B cell (primary cell): ENCODE results near the gene LGR5. TPM values are rescaled to one million over a fixed set of nuclear protein-coding genes. Genes with fewer than 3 reads are reported as not detected.
"Not testable (repeated sequence)": the region's sequence is repeated elsewhere in the genome, so short reads cannot be mapped to it uniquely, and the experiment has no call there.

ENCODE experiments used
- ATAC-seq: fragments of 200-7000 bp; cut with Tn5 transposase; one replicate; pipeline ENCODE4 v1.10.0; 2021; ENCODE audit warnings: low read depth, mild to moderate bottlenecking, moderate number of reproducible peaks, moderate library complexity
- CTCF ChIA-PET: fragments of 350-600 bp; sonication (Branson Sonifier 250); formaldehyde crosslinking; loops from one replicate; lab custom pipeline; 2021; ENCODE audit warnings: antibody characterized with exemption, inconsistent platforms; lab: Charles Lee
- POLR2A ChIA-PET: fragments of 350-600 bp; sonication (Branson Sonifier 250); formaldehyde crosslinking; loops from one replicate; lab custom pipeline; 2021; ENCODE audit warnings: antibody characterized with exemption; lab: Charles Lee
- DNase-seq: peaks from one replicate; pipeline ENCODE4 v3.0.0; 2013
- H2AFZ ChIP-seq: 2 replicates; pipeline ENCODE4 v1.6.1; 2012; ENCODE audit warnings: mild to moderate bottlenecking, low read depth, low read length; ENCODE audit not compliant: insufficient read depth, poor library complexity, severe bottlenecking
- H3K27ac ChIP-seq, 2 donors: 1 replicate in 1 of 2; 2 replicates in 1 of 2; pipeline ENCODE4 v1.5.1; 2012 to 2013; ENCODE audit warnings: low read length in 2 of 2, mild to moderate bottlenecking in 2 of 2, moderate library complexity in 1 of 2
- H3K27me3 ChIP-seq, 4 experiments: fragments of 200-600 bp in 1 of 4; sonication (generic) in 1 of 4; replicated peaks in 1 of 4; 1 replicate in 2 of 4; 2 replicates in 2 of 4; pipeline versions ENCODE4 v1.6.1 to v1.7.0; 2013 to 2016; ENCODE audit warnings: low read length in 3 of 4, mild to moderate bottlenecking in 2 of 4, mixed read lengths in 1 of 4, moderate library complexity in 1 of 4; ENCODE audit not compliant: insufficient read depth in 4 of 4, control insufficient read depth in 3 of 4; ENCODE audit errors: control extremely low read depth in 1 of 4
- H3K36me3 ChIP-seq, 2 experiments: replicated peaks in 1 of 2; 1 replicate in 1 of 2; 2 replicates in 1 of 2; pipeline versions ENCODE4 v1.6.1 to v1.7.1; 2013; ENCODE audit warnings: low read length in 1 of 2; ENCODE audit not compliant: insufficient read depth in 2 of 2, control insufficient read depth in 1 of 2; ENCODE audit errors: control extremely low read depth in 1 of 2, extremely low read depth in 1 of 2
- H3K4me1 ChIP-seq, 2 donors: fragments of 200-600 bp in 1 of 2; sonication (generic) in 1 of 2; 1 replicate in 1 of 2; 2 replicates in 1 of 2; pipeline versions ENCODE4 v1.5.1 to v1.6.1; 2013 to 2017; ENCODE audit warnings: low read length in 2 of 2; ENCODE audit not compliant: control insufficient read depth in 2 of 2, insufficient read depth in 2 of 2
- H3K4me2 ChIP-seq: replicated peaks from 2 replicates; pipeline ENCODE3; 2012; ENCODE audit warnings: mild to moderate bottlenecking, low read depth, low read length; ENCODE audit not compliant: poor library complexity, severe bottlenecking
- H3K4me3 ChIP-seq, 5 experiments: fragments of 200-600 bp in 1 of 5; sonication (generic) in 1 of 5; 1 replicate in 3 of 5; 2 replicates in 2 of 5; pipeline versions ENCODE4 v1.5.1 to v1.7.0; 2011 to 2016; ENCODE audit warnings: low read length in 4 of 5, mild to moderate bottlenecking in 4 of 5, low read depth in 2 of 5, control low read depth in 1 of 5, moderate library complexity in 1 of 5; ENCODE audit not compliant: insufficient read depth in 1 of 5; ENCODE audit errors: control extremely low read depth in 1 of 5, extremely low read depth in 1 of 5
- H3K79me2 ChIP-seq: fragments of 200-600 bp; sonication (generic); one replicate; pipeline ENCODE4 v1.6.0; 2016; ENCODE audit warnings: low read length; ENCODE audit not compliant: control insufficient read depth, insufficient read depth
- H3K9ac ChIP-seq: fragments of 200-600 bp; sonication (generic); 2 replicates; pipeline ENCODE4 v1.6.1; 2017; ENCODE audit warnings: mild to moderate bottlenecking, low read length, moderate library complexity
- H3K9me3 ChIP-seq, 3 donors: one replicate each; pipeline versions ENCODE4 v1.6.1 to v1.7.1; 2013; ENCODE audit warnings: low read length in 2 of 3; ENCODE audit not compliant: control insufficient read depth in 2 of 3, insufficient read depth in 1 of 3; ENCODE audit errors: control extremely low read depth in 1 of 3
- H4K20me1 ChIP-seq: 2 replicates; pipeline ENCODE4 v1.6.0; 2012; ENCODE audit warnings: mild to moderate bottlenecking, low read length; ENCODE audit not compliant: insufficient read depth, control insufficient read depth, poor library complexity, severe bottlenecking
- H3K27ac Mint-ChIP-seq: one replicate; pipeline ENCODE4 v1.8.0; 2021; ENCODE audit warnings: mixed read lengths
- H3K27me3 Mint-ChIP-seq: one replicate; pipeline ENCODE4 v1.8.0; 2021; ENCODE audit warnings: mixed read lengths
- H3K4me1 Mint-ChIP-seq: one replicate; pipeline ENCODE4 v1.8.0; 2021; ENCODE audit warnings: mixed read lengths
- H3K4me3 Mint-ChIP-seq: one replicate; pipeline ENCODE4 v1.8.0; 2021; ENCODE audit warnings: mixed read lengths
- H3K9me3 Mint-ChIP-seq: one replicate; pipeline ENCODE4 v1.8.0; 2022; ENCODE audit warnings: mixed read lengths; ENCODE audit not compliant: insufficient read depth
- EZH2 ChIP-seq: IDR thresholded peaks from 2 replicates; pipeline ENCODE4 v1.6.1; 2012; ENCODE audit warnings: borderline replicate concordance, low read depth, mild to moderate bottlenecking, moderate library complexity, low read length; ENCODE audit not compliant: insufficient read depth, poor library complexity, severe bottlenecking
- WGBS: methylation state at CpG from one replicate; pipeline ENCODE4 v1.1.5; 2013; ENCODE audit warnings: missing lambda C conversion rate; ENCODE audit not compliant: insufficient coverage; 5-methylcytosine and 5-hydroxymethylcytosine counted together
- intact Hi-C: fragments of 100-400 bp; cut with micrococcal nuclease; formaldehyde crosslinking; loops from one replicate; pipeline ENCODE4 v1.10.0; 2022
- polyA plus RNA-seq: library from polyadenylated mRNA; depleted of rRNA; stranded (reverse); fragments of >200 nt; gene quantifications from 2 replicates; pipeline ENCODE4 v1.2.3, GENCODE V29; 2012
- total RNA-seq, 2 donors: library from RNA; stranded (reverse); fragments of 120-200 nt in 1 of 2; gene quantifications; 1 replicate in 1 of 2; 2 replicates in 1 of 2; pipeline versions ENCODE4 v1.2.3 to v1.2.4, GENCODE V29; 2013 to 2022
- TF ChIP-seq, protein P1 (sequence below): fragments of 200-600 bp; IDR thresholded peaks from one replicate; pipeline ENCODE4 v1.8.0; 2022; ENCODE audit warnings: antibody characterized with exemption, mild to moderate bottlenecking

Gene LGR5
- total and polyA plus RNA-seq, 2 donors (not counting 1 experiment from before 2014, with no cell fraction given): 0.06 TPM; not detected in 1

GRCh38 chr12:71567537-71567936 lies 127.9 kb downstream of the LGR5 start:
- Histone ChIP-seq H3K4me1 (no peaks in the 10 kb centered on the region), H3K4me2 (no peak overlapping the region), H3K36me3 (no peaks in the 10 kb centered on the region), H3K9me3 (no peaks in the 10 kb centered on the region), H3K27me3 (no peaks in the 10 kb centered on the region), H4K20me1 (no peaks in the 10 kb centered on the region), H3K27ac (no peak overlapping the region), H3K9ac (no peak overlapping the region), H3K4me3 (no peak overlapping the region), H3K79me2 (no peaks in the 10 kb centered on the region), H2AFZ (no peak overlapping the region)
- DNase-seq (no peak), ATAC-seq (no peak)
- CTCF ChIA-PET: no interaction called here
- Mint-ChIP-seq H3K4me1 (no peaks in the 10 kb centered on the region), H3K4me3 (no peak overlapping the region), H3K27me3 (peaks cover 24% of the 10 kb centered on the region), H3K9me3 (no peaks in the 10 kb centered on the region), H3K27ac (no peak overlapping the region)
- POLR2A ChIA-PET: no interaction called here
- TF ChIP-seq, protein P1, sequence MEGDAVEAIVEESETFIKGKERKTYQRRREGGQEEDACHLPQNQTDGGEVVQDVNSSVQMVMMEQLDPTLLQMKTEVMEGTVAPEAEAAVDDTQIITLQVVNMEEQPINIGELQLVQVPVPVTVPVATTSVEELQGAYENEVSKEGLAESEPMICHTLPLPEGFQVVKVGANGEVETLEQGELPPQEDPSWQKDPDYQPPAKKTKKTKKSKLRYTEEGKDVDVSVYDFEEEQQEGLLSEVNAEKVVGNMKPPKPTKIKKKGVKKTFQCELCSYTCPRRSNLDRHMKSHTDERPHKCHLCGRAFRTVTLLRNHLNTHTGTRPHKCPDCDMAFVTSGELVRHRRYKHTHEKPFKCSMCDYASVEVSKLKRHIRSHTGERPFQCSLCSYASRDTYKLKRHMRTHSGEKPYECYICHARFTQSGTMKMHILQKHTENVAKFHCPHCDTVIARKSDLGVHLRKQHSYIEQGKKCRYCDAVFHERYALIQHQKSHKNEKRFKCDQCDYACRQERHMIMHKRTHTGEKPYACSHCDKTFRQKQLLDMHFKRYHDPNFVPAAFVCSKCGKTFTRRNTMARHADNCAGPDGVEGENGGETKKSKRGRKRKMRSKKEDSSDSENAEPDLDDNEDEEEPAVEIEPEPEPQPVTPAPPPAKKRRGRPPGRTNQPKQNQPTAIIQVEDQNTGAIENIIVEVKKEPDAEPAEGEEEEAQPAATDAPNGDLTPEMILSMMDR: no peak
- no peak for TF ChIP-seq EZH2
- WGBS: 83% methylated on average over 2 of the region's 3 CpGs
- intact Hi-C loops: no loop called here

DNA sequence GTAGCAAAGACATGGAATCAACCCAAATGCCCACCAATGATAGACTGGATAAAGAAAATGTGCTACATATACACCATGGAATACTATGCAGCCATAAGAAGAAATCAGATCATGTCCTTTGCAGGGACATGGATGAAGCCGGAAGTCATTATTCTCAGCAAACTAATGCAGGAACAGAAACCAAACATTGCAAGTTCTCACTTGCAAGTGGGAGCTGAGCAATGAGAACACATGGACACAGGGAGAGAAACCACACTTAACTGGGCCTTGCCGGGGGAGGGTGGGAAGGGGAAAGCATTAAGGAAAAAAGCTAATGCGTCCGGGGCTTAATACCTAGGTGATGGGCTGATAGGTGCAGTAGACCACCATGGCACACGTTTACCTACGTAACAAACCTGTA lies 130.3 kb downstream of the LGR5 start:
- H3K27ac Mint-ChIP-seq, H3K27me3 ChIP-seq, DNase-seq, H3K4me3 Mint-ChIP-seq, H3K4me1 Mint-ChIP-seq, H3K4me3 ChIP-seq, H2AFZ ChIP-seq, H3K9ac ChIP-seq, ATAC-seq, POLR2A ChIA-PET, H3K4me1 ChIP-seq, H3K79me2 ChIP-seq, H3K4me2 ChIP-seq, H4K20me1 ChIP-seq, H3K9me3 ChIP-seq, H3K27ac ChIP-seq, H3K36me3 ChIP-seq, H3K9me3 Mint-ChIP-seq, intact Hi-C loops: not testable (repeated sequence)
- CTCF ChIA-PET: interaction anchor here (1.6 kb wide), 1 partner anchor 9 kb away, joined by 5 read pairs; no protein-coding TSS in a partner anchor
- 100% methylated on average over 1 of the region's 6 CpGs for WGBS
- peaks cover 25% of the 10 kb centered on the region for H3K27me3 Mint-ChIP-seq
